Endothelial cell of umbilical vein (primary cell): ENCODE data around the gene OR2AG2.

ENCODE experiments used
- CTCF ChIP-seq, 2 donors: IDR thresholded peaks; 1 replicate in 1 of 2; 2 replicates in 1 of 2; pipeline ENCODE4 v1.5.1; 2011; ENCODE audit warnings: low read length in 2 of 2, mild to moderate bottlenecking in 2 of 2, moderate library complexity in 2 of 2, control low read depth in 1 of 2, inconsistent platforms in 1 of 2, low read depth in 1 of 2; ENCODE audit not compliant: insufficient read depth in 1 of 2; ENCODE audit errors: extremely low read depth in 1 of 2
- GATA2 ChIP-seq: IDR thresholded peaks from 2 replicates; pipeline ENCODE4 v1.7.0; 2011; ENCODE audit warnings: low read depth, mild to moderate bottlenecking, moderate library complexity, mixed read lengths, low read length; ENCODE audit not compliant: insufficient read length, insufficient read depth
- POLR2A ChIP-seq: IDR thresholded peaks from 2 replicates; pipeline ENCODE4 v1.6.1; 2012; ENCODE audit warnings: low read depth, mild to moderate bottlenecking, control low read depth, low read length
- POLR2AphosphoS5 ChIP-seq: IDR thresholded peaks from 2 replicates; pipeline ENCODE4 v1.6.1; 2012; ENCODE audit warnings: low read depth, mild to moderate bottlenecking, control low read depth, low read length, moderate library complexity; ENCODE audit not compliant: insufficient read depth

- no peak for TF ChIP-seq CTCF (IDR thresholded peaks at IDR 0.05; ENCODE audit: extremely low read depth in 1 of 2, insufficient read depth in 1 of 2, low read depth in 1 of 2, low read length in 2 of 2)
- TF ChIP-seq POLR2AphosphoS5 = no peak
- no peak for TF ChIP-seq GATA2
- TF ChIP-seq POLR2A = no peak
Measured at GRCh38 chr11:6778518-6778917, 6.7 kb upstream of the OR2AG2 start.
